Glomerular visceral epithelial cell (primary cell): ENCODE measurements around the gene UGT1A9.
A peak's percentile ranks its signal among the peaks of the same experiment; 100 is the strongest.
"Not testable (repeated sequence)": the region's sequence is repeated elsewhere in the genome, so short reads cannot be mapped to it uniquely, and the experiment has no call there.

Experiments
- DNase-seq: peaks from one replicate; pipeline ENCODE4 v3.0.0-alpha.2; 2016; ENCODE audit errors: extremely low spot score

UGT1A9 gene

GRCh38 chr2:233680361-233681045 is 8.8 kb downstream of the UGT1A9 start:
- no peak for DNase-seq

GRCh38 chr2:233681521-233682099 is 9.9 kb downstream of the UGT1A9 start, which contains the start of gene UGT1A7:
TSS of gene UGT1A7 (plus strand) at chr2:233681901. CDS start at chr2:233681938, 37 bp downstream.
- no peak for DNase-seq

GRCh38 chr2:233684640-233685039 is 12.9 kb downstream of the UGT1A9 start:
- DNase-seq = no peak

- DNase-seq = no peak
Measured at GRCh38 chr2:233686928-233687327, 15.2 kb downstream of the UGT1A9 start.

- DNase-seq = no peak
Measured at GRCh38 chr2:233688341-233688740, 16.6 kb downstream of the UGT1A9 start.

GRCh38 chr2:233689031-233689430 is 17.3 kb downstream of the UGT1A9 start:
- DNase-seq = no peak

- DNase-seq = no peak
Measured at GRCh38 chr2:233689501-233689900, 17.8 kb downstream of the UGT1A9 start.

GRCh38 chr2:233690444-233690843 is 18.7 kb downstream of the UGT1A9 start:
- no peak for DNase-seq

- no peak for DNase-seq
Measured at GRCh38 chr2:233691443-233692433, 20.0 kb downstream of the UGT1A9 start.

- no peak for DNase-seq
Measured at GRCh38 chr2:233692648-233693047, 20.9 kb downstream of the UGT1A9 start, which contains the start of gene UGT1A6. TSS of gene UGT1A6 (plus strand) at chr2:233692890. CDS start at chr2:233693005, 115 bp downstream.

- no peak for DNase-seq
Measured at GRCh38 chr2:233693963-233694362, 22.3 kb downstream of the UGT1A9 start.

GRCh38 chr2:233698740-233699139 is 27.0 kb downstream of the UGT1A9 start:
- DNase-seq = no peak

GRCh38 chr2:233699424-233700027 is 27.8 kb downstream of the UGT1A9 start:
- DNase-seq = no peak

GRCh38 chr2:233700028-233700635 is 28.4 kb downstream of the UGT1A9 start:
- peak; percentile 86 for DNase-seq

GRCh38 chr2:233700842-233701241 is 29.1 kb downstream of the UGT1A9 start:
- not testable (repeated sequence) for DNase-seq

- no peak for DNase-seq
Measured at GRCh38 chr2:233702238-233702637, 30.5 kb downstream of the UGT1A9 start.

- peak; percentile 82 for DNase-seq
Measured at GRCh38 chr2:233705911-233706506, 34.3 kb downstream of the UGT1A9 start.

- peak; percentile 69 for DNase-seq
Measured at GRCh38 chr2:233706720-233707119, 35.0 kb downstream of the UGT1A9 start.

- DNase-seq = peak; percentile 45
Measured at GRCh38 chr2:233707940-233708644, 36.4 kb downstream of the UGT1A9 start.

- no peak for DNase-seq
Measured at GRCh38 chr2:233708942-233709341, 37.2 kb downstream of the UGT1A9 start.
